HG03039 (cell line): Measurements from ENCODE around the gene IMMP2L.
"Not testable (repeated sequence)": the region's sequence is repeated elsewhere in the genome, so short reads cannot be mapped to it uniquely, and the experiment has no call there.

Experiments used
- ATAC-seq: cut with Tn5 transposase; IDR thresholded peaks from one replicate; pipeline ENCODE4 v1.9.1; 2021; ENCODE audit warnings: mild to moderate bottlenecking, moderate library complexity; ENCODE audit not compliant: unreplicated experiment

Gene IMMP2L

DNA sequence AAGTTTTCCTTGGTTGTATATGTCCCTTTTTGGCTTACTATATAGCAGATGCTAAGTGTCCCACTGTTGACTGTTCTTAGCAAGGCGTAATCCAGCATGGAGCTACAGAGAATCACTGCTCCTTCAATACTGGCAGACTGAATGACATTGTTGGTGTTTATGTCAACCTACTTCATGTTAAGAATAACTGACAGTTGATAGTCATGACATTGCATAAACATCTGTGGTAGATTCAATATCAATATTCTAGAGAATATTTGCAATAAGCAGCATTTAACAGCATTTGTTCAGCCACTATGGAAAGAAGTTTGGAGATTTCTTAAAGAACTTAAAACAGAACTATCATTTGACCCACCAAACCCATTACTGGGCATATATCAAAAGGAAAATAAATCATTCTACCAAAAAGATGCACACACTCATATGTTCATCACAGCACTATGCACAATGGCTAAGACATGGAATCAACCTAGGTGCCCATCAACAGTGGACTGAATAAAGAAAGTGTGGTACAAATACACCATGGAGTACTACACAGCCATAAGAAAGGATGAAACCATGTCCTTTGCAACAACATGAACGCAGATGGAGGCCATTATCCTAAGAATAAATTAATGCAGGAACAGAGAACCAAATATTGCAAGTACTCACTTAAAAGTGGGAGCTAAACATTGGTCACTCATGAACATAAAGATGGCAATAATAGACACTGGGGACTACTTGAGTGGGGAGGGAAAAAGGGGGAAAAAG lies 88.7 kb downstream of the IMMP2L start:
- ATAC-seq = no peak

GRCh38 chr7:111470998-111471397 lies 91.3 kb downstream of the IMMP2L start:
- no peak for ATAC-seq

DNA sequence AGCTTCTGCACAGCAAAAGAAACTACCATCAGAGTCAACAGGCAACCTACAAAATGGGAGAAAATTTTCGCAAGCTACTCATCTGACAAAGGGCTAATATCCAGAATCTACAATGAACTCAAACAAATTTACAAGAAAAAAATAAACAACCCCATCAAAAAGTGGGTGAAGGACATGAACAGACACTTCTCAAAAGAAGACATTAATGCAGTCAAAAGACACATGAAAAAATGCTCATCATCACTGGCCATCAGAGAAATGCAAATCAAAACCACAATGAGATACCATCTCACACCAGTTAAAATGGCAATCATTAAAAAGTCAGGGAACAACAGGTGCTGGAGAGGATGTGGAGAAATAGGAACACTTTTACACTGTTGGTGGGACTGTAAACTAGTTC lies 92.4 kb downstream of the IMMP2L start:
- not testable (repeated sequence) for ATAC-seq

- ATAC-seq = not testable (repeated sequence)
Observed at GRCh38 chr7:111465774-111466173, 96.5 kb downstream of the IMMP2L start.

DNA sequence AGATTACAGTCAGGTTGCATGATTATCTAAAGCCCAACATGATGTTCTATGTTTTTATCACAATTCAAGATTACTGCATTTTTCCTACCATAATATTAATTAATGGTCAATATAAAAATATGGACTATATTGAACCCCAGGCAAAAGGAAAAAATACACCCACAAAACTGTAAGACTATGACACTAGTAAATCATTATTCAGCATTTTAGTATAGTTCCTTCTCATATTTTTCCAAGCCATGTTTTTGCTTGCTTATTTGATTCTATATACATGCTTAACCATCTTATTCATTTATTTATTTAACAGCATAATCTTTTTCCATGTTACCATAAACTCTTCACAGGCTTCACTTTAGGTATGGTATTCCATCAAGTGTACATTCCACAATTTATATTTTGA lies 101.6 kb downstream of the IMMP2L start:
- ATAC-seq = no peak

DNA sequence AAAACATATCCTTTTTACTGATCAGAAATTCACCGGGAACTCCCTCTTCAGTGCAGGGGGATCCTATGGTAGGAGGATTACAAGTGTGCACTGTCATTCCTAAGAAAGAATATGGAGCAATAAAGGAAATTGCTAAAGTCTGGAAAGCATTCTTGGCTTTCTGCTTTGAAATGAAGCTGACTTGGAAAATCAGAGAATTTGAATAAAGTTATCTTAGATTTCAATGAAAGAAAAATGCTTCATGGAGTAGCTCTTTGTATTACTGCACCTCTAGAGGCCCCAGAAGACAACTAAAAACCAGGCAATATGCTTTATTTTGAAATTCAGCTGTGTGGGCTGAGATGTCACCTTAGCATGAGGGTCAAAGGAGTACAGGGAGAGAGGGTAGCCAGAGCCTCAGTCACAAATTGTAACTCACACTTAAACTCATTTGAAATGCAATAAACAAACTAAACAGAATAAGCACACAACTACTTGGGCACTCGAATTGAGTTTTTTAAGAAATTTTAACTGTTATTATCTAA lies 102.5 kb downstream of the IMMP2L start:
- no peak for ATAC-seq

DNA sequence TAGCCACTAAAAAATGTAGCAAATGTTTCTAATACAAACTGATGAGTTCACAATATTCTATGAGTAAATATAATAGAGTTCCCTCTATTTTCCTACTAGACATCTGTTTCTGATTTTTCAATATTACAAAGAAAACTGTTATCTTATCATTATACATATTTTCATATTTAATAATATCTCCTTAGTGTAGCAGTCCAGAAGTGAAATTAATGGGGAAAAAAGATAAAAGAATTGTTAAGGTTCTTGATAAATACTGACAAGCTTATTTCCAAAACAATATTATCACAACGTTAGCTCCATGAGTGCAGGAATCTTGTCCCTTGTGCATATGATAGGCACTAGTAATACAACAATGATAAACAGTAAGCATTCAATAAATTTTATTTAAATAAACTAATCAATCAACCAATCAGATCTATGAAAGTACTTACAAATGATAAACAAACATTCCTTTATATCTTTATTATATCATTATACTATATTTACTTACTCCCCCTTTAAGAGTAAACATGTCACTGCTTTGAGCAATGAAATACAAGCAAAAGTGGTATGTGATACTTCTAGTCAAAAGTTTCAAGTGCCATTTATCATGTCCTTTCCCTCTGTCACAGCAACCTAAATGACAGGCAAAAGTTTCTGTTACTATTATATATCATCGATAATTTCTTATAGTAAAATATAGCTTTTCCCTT lies 103.1 kb downstream of the IMMP2L start:
- ATAC-seq = no peak

DNA sequence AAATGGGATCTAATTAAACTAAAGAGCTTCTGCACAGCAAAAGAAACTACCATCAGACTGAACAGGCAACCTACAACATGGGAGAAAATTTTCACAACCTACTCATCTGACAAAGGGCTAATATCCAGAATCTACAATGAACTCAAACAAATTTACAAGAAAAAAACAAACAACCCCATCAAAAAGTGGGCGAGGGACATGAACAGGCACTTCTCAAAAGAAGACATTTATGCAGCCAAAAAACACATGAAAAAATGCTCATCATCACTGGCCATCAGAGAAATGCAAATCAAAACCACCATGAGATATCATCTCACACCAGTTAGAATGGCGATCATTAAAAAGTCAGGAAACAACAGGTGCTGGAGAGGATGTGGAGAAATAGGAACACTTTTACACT lies 111.6 kb downstream of the IMMP2L start:
- ATAC-seq = not testable (repeated sequence)

GRCh38 chr7:111447502-111447901 lies 114.8 kb downstream of the IMMP2L start:
- ATAC-seq = not testable (repeated sequence)

- ATAC-seq = no peak
Observed at GRCh38 chr7:111439977-111440376, 122.3 kb downstream of the IMMP2L start.

DNA sequence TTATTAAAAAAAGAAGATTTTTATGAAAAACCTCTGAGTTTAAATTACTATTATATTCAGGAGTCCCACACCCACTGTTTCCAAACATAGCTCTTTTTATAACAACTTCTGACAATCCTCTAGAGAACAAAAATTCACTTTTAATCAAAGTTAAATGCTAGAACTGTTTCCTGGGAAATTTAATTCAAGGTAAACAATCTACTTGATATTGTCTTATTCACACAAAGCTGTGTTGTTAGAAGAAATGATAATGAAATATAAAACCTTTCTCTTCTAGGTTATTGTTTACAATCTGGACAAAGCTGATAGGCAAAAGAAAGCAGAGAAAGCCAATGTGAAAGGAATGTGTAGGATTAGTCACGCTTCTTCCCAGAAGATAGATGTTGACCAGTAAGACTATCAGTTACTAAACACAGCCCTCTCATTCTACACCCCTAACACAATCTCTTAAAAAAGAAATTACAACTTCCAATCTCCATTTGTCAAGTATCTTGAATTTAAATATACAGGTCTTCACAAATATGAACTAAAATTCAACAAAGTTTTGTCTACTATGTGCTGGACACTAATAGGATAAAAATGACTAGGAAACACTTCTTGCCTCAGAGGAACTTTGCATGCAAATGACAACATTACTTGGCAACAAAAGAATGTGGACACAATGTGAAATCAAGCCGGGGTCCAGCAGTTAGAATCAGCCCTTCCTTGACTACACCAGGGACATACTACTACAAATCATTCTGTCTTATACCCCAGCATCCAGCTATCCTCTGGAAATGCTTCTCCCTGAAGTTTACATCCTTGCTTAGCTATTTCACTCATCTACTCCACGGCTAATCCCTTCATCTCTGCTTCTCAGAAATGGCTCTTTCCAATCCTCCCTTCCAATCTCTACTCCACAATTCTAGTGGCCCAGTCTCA lies 123.7 kb downstream of the IMMP2L start:
- ATAC-seq = no peak

DNA sequence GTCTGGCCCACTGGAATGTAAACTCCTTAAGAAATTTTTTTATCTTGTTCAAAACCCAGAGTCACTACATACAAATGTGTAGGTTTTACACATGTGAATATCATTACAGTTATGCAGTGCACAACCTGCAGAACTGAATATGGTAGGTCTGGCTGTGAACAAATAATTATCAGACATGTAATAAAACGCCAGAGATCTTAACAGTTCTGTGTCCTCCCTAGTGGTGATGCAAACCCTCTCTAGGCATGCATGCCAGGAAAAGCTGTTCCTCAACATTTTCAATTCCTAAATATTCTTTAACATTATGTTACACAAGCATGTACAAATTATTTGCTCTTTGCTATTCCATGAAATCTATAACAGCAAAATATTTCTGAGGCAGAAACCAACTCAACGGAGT lies 124.6 kb downstream of the IMMP2L start:
- no peak for ATAC-seq

GRCh38 chr7:111436608-111437007 lies 125.7 kb downstream of the IMMP2L start:
- ATAC-seq = no peak

- ATAC-seq = no peak
Observed at GRCh38 chr7:111433426-111433825, 128.9 kb downstream of the IMMP2L start.

GRCh38 chr7:111429781-111430180 lies 132.5 kb downstream of the IMMP2L start:
- no peak for ATAC-seq

DNA sequence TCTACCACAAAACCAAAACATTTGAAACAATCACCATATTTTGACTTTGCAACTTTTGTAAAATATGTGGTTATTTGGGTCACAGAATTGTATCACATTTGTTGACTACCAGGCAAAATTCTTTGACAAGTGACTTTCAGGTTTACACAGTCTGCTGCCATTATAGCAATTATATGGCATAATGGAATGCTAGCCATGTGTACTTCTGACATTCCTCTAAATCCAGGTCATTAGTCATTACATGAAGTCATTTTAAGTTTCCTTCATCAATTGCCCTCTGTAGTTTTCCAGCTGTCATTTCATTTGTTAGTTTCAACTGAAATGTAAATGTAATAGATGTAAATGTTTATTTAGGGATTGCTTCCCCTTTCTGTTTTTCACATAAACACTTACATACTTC lies 137.5 kb downstream of the IMMP2L start:
- no peak for ATAC-seq

DNA sequence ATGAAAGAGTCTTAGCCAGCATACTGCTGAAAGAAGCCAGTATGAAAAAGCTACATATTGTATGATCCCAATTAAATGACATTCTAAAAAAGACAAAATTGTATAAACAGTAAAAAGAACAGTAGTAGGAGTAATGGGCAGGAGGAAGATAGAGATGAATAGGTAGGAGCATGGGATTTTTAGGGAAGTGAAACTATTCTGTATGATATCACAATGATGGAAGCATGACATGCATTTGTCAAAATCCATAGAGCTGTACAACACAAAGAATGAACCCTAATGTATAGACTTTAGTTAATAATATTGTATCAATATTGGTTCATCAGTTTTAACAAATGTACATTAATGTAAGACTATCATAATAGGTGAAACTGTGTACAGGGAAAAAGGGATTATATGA lies 147.9 kb downstream of the IMMP2L start:
- no peak for ATAC-seq

DNA sequence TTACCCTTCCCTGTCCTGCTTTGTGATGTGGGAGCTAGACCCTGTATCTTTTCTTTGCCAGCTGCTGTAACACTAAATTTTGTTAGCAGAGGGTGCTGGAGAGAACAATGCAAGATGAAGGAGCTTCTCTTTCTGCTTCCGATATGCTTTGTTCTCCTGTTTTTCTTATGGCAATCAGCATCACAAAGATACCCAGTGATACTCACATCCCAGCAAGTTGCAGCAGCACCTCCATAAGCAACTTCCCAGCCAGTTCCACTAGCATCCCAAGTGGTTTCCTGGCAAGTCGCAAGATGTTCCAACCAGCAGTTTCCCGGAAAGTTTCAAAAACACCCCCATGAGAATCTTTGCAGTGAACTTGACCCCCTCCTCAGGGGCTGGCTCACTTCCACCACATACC lies 148.6 kb downstream of the IMMP2L start:
- no peak for ATAC-seq

DNA sequence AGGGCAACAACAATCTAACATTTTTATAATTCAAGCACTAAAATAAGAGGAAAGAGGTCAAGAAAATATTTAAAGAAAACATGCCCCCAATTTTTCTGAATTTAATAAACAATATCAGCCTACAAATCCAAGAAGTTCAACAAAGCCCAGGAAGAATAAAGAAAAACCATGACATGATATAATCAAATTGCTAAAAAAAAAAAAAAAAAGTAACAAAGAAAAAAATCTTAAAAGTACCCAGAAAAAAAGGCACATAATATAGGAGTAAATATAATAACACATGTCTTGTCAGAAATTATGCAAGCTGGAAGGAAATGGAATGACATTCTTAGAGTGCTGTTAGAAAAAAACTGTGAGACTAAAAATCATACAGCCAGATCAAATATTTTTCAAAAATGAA lies 151.4 kb downstream of the IMMP2L start:
- ATAC-seq = no peak

- no peak for ATAC-seq
Observed at GRCh38 chr7:111409714-111410422, 152.4 kb downstream of the IMMP2L start.

DNA sequence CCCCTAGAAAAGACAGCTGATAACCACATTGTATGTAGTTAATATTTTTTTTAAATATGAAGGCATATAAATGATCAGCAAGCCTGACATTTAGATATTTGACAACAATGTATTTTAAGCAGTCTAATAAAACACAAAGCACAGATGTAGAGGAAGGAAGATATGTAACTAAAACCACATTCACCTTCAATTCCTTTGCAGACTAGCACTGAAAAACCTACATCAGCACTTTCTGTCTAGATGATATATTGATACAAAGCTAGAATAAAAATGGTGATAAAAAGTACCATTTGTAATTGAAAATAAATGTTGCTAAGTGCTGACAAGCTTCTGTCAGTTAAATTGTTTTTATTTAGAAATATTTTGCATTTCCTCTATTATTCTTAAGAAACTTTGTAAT lies 153.6 kb downstream of the IMMP2L start:
- ATAC-seq = no peak
